Fibroblast of upper back skin (primary cell): ENCODE results near the gene RPP30.

ENCODE experiments used
- DNase-seq: peaks from one replicate; pipeline ENCODE4 v3.0.0-alpha.2; 2013

Gene RPP30

DNA sequence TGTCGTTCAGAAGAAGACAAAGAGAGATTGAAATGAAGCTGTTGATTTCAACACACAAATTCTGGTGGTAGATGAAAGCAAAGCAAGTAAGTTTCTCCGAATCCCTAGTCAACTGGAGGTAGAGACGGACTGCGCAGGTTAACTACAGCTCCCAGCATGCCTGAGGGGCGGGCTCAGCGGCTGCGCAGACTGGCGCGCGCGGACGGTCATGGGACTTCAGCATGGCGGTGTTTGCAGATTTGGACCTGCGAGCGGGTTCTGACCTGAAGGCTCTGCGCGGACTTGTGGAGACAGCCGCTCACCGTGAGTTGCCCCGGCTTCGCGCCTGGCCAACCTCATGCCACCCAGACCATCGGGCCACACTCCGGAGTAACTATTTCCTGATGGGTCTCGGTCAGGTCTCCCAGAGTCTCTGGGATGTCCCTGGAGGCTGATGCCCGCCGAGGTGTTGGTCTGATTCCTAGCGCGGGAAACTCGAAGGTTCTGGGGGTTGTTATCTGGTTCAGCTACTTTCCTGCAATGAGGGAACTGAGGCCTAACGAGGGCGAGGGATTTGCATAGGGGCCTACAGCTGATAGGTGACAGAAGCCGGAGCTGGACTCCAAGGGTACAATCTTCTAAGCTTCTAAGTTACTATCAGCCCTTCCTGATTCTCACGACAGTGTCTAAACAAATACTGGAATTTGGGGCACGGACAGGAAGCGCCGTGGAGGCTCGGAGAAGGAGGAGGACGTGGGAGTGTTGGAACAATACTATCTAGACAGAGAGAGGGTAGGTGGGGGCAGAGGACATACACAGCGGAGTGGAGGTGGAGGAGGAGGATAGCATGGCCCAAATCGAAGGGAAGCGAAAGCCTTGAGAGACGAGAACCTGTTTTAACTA, at the start of gene RPP30:
Gene RPP30, plus strand, starts transcription at position 209 of the 882 bp plus-strand sequence. Its CDS starts 13 bp downstream, at position 222.
- DNase-seq: peak; percentile 71

DNA sequence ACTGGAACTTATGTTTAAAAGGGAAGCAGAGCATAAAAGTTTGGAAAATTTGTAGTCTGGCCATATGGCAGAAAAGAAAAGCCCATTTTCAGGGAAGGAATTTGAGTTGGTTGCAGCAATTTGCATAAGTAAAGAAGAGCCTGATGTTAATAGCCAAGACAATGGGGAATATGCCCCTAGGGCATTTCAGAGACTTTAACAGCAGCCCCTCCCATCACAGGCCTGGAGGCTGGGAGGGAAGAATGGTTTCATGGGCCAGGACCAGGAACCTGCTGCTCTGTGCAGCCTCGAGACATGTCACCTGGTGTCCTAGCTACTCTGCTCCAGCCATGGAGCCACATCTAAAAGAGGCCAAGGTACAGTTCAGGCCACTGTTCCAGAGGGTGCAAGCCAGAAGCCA, 49.3 kb upstream of the RPP30 start:
- no peak for DNase-seq

DNA sequence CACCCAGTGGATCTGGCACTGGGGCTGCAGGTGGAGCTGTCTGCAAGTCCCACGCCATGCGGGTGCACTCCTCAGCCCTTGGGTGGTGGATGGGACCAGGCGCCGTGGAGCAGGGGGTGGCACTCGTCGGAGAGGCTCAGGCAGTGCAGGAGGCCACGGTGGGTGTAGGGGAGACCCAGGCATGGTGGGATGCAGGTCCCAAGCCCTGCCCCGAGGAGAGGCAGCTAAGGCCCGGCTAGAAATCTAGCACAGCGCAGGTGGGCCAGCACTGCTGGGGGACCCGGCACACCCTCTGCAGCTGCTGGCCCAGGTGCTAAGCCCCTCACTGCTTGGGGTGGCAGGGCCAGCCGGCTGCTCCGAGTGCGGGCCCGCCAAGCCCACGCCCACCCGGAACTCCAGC, 39.7 kb upstream of the RPP30 start:
- no peak for DNase-seq

DNA sequence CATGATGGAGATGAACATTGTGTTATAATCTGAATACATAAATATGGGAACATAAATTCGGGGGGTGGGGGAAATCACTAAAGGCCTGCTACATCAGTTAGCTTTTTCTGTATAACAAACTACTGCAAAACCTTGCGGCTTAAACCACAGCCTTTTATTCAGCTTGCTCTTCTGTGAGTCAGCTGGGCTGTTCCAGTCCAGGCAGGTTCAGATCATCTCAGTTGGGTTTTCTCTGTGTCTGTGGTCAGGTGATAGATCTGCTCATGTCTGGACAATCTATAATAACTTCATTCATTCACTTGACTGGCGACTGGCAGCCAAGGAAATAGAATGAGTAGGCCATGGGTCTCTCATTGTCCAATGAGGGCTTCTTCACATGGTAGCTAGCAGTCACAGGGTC, 37.4 kb upstream of the RPP30 start:
- no peak for DNase-seq

DNA sequence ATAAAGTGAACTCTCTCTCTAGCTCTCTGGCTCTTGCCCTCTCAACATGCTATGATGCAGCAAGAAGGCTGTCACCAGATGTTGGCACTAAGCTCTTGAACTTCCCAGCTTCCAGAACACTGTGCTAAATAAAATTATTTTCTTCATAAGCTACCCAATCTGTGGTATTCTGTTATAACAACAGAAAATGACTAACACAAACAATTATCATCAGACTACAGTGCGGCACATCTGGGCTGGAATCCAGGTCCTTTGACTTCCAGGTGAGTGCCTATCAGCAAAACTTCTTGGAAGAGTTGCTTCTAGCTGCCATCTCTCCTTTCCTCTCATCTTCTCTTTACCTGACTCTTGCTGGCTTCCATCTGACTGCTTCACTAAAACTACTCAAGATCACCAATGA, 34.3 kb upstream of the RPP30 start:
- DNase-seq: no peak

DNA sequence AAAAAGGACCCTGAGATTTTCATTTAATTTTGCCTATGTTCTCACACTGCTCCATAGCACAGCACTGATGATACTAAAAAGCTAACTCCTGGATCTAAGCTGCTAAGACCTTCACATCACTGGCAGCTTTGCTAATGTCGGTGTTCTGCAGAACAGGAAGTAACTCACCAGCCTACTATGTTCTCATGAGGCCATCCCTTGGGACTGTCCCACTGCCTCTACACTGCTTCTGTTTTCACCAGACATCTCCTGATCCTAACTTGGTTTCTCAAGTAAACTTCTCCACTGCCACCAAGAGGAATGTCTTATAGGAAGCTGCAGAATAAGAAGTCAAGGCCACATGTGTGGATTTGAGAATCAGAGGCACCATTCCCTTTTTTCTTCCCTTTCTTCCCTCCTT, 29.0 kb upstream of the RPP30 start:
- DNase-seq: no peak

DNA sequence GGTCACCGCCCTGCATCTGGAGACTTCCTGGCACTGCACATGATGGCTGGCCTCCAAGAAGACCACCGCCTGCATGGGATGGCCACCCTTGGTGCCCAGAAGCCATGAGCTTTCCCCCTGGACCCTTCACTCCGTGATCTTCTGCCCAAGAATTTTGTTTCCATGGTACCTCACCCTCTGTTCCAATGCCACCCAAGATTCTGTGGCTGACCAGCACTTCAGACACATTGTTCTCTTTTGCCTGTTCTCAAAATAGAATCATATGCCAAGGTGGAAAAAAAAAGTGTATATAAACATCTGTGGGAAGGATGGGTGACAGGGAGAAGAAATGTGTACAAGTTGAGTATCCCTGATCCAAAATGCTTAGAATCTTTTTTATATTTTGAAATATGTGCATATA, 26.0 kb upstream of the RPP30 start:
- DNase-seq: no peak

DNA sequence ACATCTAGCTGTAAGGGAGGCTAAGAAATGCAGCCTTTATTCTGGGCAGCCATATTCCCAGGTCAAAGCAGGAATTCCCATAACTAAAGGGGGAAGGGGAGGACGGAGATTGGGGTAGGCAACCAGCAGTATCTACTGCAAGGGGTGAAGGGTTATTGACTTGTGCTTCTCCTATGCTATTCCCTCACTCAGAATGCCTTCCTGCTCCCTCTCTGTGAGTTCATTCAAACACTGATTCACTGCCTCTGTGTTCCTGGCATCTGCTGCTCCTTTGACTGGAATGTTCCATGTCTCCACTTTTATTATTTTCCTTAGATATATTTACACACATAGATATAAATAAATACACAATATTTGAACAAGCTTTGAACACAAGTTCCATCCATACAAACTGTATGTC, 25.0 kb upstream of the RPP30 start:
- peak; percentile 25 for DNase-seq

DNA sequence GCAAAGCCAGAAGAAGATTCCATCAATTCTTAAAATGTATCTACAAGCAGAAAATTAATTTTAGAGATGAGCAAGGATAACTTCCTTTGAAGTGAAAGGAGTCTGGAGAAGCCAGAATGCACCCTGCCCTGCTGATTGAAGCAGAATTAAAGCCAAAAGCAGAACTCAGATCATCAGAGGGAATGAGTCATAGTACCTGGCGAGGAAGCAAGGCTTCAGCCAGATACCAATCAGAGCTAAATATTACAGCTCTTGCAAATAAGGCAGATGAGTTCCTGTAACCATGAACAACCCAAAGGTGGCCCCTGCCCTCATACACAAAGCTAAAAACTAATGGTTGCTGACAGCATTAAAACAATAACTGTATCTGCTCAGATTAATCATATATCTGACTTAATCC, 24.3 kb upstream of the RPP30 start:
- peak; percentile 67 for DNase-seq

DNA sequence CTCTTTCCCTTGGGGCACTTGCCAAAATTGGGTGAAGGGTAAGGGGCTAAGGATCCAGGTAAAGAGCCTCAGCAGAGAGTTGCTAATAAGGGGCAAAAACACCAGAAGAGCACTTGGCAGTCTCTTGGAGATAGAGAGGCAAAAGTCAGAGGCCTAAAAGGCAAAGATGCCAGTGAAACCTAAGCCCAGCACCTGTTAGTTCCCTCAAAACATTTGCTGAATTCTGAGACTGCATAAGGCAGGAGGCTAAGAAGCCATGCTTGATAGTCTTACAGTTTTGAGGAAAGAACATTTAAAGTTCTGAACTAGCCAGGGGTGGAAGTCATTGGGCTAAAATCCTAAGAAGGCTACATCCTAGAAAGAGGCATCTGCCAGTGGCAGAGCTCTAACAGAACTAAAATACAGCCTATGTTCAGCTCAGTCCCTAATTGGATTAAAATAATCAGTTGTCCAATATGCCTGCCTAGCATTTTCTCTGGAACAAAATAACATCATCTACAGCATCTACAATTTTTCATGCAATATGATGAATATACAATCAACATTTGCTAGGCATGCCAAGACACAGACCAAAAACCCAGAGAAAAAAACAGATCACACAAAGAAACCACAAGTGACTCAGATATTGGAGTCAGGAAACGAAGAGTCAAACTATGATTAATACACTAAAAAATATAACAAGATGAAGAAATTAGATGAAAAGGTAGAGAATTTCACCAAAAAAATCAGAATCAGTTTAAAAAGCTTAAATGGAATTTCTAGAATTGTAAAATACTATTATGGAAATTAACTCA, 21.6 kb upstream of the RPP30 start:
- peak; percentile 62 for DNase-seq

DNA sequence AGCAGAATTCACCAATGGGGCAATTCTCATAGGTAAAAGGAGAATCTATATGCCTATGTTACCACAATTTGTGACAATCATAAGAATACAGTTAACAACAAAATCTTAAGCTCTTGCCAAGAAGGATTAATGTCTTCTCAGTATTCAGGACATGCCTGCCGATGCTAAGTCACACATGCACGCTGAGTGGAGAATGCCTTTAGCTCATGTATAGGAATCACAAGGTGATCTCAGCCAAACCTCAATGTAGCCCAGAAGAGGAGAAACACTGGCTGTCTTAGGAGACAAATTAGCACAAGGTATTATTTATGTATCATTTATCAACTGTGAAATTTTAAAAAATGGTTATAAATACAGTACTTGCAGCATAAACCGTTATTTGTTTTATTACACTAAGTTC, 16.6 kb upstream of the RPP30 start:
- DNase-seq: no peak

DNA sequence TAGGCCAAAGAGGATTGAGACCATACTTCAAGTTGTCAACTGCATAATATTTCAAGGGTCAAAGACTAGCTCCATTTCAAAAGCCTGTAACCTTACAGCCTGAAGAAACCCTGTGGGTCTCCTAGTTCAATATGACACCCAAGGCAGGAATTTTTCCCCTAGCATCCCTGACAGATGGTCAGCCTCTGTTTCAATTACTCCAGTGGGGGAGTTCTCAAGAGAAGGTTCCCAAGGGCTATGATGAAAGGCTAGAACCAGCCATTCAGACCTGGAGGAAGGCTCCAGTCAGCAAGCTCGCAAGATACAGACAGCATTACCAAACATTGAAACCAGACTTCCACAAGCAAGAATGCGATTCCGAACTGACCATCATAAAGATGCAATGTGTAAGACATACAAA, 15.5 kb upstream of the RPP30 start:
- no peak for DNase-seq

DNA sequence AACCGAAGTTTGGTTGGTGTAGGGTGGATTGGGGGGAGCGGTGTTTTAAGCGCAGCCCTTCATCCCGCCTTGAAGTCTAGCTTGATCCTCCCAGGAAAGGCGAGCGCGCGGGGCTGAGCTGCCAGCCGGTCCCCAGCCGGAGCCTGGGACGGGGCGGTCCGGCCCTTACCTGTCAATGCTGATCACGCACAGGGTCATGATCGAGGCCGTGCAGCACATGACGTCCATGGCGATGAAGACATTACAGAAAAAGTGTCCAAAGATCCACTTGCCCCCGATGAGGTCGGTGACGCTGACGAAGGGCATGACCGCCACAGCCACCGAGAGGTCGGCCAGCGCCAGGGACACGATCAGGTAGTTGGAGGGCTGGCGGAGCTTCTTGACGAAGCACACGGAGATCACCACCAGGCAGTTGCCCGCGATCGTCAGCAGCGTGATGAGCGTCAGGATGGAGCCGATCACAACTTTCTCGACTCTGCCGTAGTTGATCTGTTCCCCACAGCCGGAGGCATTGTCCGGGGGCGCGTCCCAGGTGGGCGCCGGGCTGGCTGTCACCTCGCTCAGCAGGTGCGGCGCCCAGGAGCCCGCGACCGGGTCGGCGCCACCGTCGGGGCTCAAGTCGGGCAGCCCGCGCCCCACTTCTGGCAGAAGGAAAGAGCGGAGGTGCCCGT, 14.7 kb upstream of the RPP30 start:
- DNase-seq: no peak

DNA sequence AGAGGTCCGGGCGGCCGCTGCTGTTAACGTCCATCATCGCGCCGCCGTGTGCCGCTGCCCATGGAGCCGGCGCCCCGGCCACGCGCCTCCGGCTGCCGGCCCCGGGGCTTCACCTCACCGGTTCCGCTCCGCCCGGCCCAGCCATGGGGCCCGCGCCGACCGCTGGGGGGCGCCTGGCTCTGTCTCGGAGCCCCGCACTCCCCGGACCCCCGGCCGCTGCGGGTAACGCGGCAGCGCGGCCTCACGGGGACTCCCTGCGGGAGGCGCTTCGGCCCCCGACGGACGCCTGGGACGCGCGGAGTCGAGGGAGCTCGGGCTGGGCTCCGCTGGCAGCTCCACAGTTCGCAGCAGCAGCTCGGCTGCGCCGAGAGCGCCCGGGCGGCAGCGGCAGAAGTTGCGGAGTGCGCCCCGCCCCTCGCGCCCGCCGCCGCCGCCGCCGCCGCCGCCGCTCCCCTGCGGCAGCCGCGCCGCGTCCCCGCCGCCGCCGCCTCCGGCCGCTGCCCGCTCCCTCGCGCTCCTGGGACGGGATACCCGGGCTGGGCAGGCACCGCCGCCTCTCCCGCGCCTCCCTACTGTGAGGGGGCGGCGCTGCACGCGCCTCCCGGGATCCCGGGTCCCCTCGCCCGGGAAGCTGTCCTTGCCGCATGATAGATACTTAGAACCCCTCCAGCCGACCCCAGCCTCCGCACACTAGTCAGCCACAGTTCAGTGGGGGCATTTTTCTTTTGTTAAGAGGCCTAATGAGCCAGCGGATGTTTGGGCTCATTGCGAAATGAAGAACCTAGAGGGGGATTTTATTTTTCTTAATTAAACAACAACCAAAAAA, 13.9 kb upstream of the RPP30 start, which contains the start of gene HTR7:
Gene HTR7, minus strand, starts transcription at position 405 of the 826 bp plus-strand sequence. Its CDS starts 368 bp downstream, at position 37.
- DNase-seq: peak; percentile 37

DNA sequence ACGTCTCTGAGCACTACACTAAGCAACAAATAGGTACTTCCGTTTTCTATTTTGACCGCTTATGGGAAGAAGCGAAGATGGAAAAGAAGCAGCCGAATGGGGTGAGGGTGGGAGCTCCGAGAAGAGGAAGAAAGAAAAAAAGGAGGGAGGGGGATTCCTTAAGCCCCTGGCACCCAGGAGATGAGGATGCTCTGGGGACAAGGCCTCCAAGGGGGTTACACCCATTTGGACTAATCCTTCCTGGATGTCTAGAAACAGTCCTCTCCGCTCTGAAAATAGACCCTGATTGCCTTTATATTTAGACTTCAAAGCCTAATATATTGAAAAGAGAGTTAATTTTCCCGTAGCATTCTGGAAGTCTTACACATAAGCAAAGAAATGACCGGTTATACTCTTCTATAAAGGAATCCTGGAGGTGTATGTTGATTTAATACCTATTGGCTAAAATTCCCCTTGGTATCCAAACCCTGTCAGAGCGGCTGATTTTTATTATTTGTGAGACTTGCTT, 13.3 kb upstream of the RPP30 start:
- no peak for DNase-seq

DNA sequence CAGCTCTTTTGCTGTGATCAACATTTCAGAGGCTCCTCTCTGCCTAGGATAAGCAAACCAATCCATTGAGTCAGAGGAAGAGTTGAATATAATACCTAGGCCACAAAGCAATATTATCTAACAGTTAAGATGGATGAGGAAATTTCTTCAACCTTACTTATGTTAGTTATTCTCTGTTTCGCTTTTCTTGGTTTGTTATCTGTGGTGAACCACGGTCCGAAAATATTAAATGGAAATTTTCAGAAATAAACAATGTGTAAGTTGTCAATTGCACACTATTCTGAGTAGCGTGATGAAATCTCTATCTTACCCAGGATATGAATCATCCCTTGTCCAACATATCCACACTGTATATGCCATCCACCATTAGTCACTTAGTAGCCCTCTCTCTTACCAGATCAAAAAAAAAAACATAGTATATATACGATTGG, 12.4 kb upstream of the RPP30 start:
- DNase-seq: peak; percentile 69

DNA sequence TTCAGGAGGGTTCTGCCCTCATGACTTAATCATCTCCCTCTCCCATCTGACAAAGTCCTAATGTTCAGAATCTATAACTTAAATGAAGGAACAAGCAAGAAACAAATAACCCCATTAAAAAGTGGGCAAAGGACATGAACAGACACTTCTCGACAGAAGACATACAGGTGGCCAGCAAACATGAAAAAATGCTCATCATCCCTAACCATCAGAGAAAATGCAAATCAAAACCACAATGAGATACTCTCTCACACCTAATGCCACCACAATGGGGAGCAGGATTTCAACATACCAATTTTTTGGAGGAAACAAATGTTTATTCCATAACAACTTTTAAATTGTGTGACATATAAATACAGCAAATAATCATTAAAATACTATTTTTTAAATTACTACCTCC, 11.0 kb upstream of the RPP30 start:
- DNase-seq: no peak

DNA sequence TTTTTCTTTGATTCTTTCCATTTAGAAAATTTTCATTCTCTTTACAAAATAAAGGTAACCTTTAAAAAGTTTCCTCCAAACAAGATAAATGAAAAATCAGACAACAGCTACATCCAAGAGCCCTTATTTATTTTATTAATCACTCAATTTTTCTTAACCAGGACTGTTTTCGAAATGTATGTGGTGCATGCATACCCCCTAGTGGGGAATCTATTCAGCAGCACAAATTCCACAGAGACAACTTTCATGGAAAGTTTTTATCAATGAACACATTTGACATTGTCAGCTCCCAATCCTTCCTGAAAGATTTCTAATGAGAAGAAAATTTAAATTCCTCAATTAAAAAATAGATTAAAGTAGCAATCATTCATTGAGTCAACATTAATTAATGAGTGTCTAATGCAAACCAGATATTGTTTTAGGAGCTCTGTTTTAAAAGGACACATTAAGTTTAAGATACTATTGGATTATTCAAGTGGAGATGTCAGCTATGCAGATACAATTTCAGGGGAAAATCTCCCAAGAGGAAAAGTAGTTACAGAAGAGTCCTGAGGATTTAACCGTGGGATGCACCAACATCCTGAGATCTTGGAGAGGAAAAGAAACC, 8.8 kb upstream of the RPP30 start:
- peak; percentile 49 for DNase-seq

DNA sequence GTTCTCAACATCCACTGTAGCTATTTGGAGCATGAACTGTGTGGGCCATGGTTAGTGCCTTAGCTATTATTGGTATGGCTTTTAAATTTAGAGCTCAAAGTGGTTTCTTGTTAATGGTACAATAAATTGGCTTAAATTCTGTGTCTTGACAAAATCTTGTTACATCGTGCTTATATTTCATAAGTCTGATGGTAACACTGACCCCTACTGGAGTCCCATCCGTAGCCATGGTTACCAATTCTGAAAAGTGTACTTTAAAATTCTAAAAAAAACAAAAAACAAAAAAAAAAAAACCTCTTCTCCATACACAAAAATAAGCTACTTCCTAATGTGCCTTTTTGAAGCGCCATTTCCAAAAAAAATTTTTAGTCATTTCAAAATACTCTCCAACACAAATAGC, 6.4 kb upstream of the RPP30 start:
- DNase-seq: no peak

DNA sequence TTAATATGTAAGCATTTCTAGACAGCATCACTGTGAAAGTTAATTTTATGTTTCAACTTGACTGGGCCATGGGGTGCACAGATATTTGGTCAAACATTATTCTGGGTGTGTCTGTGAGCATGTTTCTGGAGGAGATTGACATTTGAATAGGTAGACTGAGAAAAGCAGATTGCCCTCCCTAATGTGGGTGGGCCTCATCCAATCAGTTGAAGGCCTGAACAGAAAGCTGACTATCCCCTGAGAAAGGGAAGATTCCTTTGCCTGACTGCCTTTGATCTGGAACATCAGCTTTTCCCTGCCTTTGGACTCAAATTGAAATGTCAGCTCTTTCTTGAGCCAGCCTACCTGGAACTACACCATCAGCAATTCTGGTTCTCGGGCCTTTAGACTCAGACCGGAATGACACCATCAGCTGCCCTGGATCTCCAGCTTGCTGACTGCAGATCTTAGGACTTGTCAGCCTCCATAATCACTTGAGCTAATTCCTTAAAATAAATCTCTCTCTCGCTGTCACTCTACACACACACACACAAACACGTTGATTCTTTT, 5.7 kb upstream of the RPP30 start:
- DNase-seq: no peak

DNA sequence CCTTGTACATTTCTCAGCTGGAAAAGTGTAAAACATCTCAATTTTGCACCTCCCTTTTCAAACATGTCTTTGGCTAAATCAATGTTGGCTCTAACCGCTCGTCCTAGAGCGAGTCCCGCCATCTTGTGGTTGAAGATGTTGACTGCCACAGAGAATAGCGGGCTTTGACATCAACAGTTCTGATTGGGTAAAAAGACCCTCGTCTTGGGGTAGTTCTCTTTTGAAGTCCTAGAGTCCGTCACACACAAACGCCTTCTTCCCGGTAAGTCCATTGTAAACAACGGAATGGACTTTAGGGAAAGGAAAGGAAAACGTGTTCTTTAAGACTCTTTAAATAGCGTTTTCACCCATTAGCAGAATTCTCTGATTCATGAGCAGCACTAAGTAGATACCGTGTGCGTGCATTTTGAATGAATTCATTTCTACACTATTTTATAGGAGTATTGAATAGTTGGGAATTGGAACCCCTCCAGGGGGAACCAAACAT, 452 bp upstream of the RPP30 start:
- DNase-seq: peak; percentile 83
